C4-2B (cell line): ENCODE results near the gene WRAP73.

Experiments used
- ZFX ChIP-seq: fragments of 450-650 bp; IDR thresholded peaks from 2 replicates; pipeline ENCODE4 v1.6.1; 2017
- TF ChIP-seq, protein P1 (sequence below): fragments of 450-650 bp; conservative IDR thresholded peaks from 2 replicates; pipeline ENCODE4 v1.5.1; 2017; ENCODE audit warnings: mild to moderate bottlenecking

DNA sequence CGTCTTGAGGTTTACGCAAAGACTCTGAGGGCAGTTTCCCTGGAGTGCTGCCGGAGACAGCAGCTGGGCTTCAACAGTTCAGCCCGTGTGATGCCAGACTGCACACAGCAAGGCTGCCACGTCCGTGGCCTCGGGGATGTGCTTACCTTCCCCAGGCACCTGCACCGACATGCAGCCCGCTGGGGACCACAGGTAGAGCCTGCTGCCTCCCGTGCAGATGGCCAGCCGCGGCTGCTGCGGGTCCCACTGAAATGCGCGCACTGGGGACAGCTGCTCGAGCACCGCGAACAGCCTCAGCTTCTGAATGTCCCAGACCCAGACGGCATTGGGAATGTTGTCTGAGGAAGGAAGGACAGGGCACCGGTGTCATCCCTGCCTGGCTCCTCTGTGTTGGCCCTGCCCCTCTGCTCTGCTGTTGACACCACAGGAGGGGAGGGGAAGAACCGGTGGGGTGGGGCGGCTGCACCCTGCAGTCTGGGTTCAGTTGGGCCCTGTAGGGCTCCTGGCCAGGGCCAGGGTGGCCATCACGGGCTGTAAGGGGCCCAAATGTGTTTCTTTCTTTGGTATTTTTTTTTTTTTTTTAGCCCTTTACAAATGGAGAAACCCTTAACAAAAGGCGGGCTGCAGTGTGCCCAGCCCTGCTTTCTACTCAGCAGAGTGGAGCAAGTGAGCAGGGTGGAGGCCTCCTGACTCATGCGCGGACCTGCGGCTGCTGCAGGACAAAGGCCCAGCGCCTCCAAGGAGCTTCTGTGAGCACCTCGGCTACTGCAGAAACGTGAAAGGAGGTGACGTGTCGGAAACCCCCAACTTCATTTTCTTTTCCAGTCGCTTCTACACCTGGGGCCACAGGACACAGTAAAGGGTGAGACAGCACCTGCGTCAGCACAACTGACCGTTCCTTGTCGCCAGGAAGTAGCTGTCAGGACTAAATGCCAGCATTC, 18.3 kb downstream of the WRAP73 start:
- TF ChIP-seq, protein P1, sequence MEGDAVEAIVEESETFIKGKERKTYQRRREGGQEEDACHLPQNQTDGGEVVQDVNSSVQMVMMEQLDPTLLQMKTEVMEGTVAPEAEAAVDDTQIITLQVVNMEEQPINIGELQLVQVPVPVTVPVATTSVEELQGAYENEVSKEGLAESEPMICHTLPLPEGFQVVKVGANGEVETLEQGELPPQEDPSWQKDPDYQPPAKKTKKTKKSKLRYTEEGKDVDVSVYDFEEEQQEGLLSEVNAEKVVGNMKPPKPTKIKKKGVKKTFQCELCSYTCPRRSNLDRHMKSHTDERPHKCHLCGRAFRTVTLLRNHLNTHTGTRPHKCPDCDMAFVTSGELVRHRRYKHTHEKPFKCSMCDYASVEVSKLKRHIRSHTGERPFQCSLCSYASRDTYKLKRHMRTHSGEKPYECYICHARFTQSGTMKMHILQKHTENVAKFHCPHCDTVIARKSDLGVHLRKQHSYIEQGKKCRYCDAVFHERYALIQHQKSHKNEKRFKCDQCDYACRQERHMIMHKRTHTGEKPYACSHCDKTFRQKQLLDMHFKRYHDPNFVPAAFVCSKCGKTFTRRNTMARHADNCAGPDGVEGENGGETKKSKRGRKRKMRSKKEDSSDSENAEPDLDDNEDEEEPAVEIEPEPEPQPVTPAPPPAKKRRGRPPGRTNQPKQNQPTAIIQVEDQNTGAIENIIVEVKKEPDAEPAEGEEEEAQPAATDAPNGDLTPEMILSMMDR, result no peak
- no peak for TF ChIP-seq ZFX
